K562 (cell line): ENCODE results near the gene HFE. TPM values are rescaled to one million over a fixed set of nuclear protein-coding genes. Genes with fewer than 3 reads are reported as not detected.

Experiments used
- CREB1 ChIP-seq, 2 experiments: sonication (generic) in 1 of 2; formaldehyde crosslinking in 1 of 2; IDR thresholded peaks; 2 replicates each; pipeline versions ENCODE4 v1.6.1 to v1.8.0; 2012 to 2022; ENCODE audit warnings: inconsistent platforms in 1 of 2, mild to moderate bottlenecking in 1 of 2, missing genetic modification reagents in 1 of 2, moderate library complexity in 1 of 2
- CXXC5 ChIP-seq: fragments of 250-450 bp; sonication (Bioruptor Pico); IDR thresholded peaks from 2 replicates; pipeline ENCODE4 v1.8.0; 2022; ENCODE audit warnings: inconsistent platforms, mild to moderate bottlenecking, moderate library complexity
- ELK1 ChIP-seq: sonication (generic); formaldehyde crosslinking; IDR thresholded peaks from 2 replicates; pipeline ENCODE4 v1.8.1; 2022; ENCODE audit warnings: missing genetic modification reagents
- FOSL1 ChIP-seq: fragments of 200-800 bp; sonication (Bioruptor generic); conservative IDR thresholded peaks from 2 replicates; pipeline ENCODE4 v1.6.1; 2016; ENCODE audit warnings: missing genetic modification characterization, missing compliant biosample characterization
- FOXO4 ChIP-seq: fragments of 450-650 bp; formaldehyde crosslinking; IDR thresholded peaks from 2 replicates; pipeline ENCODE4 v1.4.0; 2020; ENCODE audit warnings: mild to moderate bottlenecking, moderate library complexity
- KLF10 ChIP-seq: fragments of 250-450 bp; sonication (Bioruptor Pico); IDR thresholded peaks from 2 replicates; pipeline ENCODE4 v1.6.1; 2021; ENCODE audit warnings: matching md5 sums
- PRMT5 ChIP-seq: sonication (generic); formaldehyde crosslinking; IDR thresholded peaks from 2 replicates; pipeline ENCODE4 v1.5.0; 2020; ENCODE audit warnings: missing genetic modification reagents
- RBM22 ChIP-seq: fragments of 200-400 bp; formaldehyde crosslinking; IDR thresholded peaks from 2 replicates; pipeline ENCODE4 v1.6.1; 2018; ENCODE audit warnings: low read length, low read depth; ENCODE audit not compliant: poor library complexity, severe bottlenecking
- REST ChIP-seq, 2 experiments: fragments of 450-650 bp; formaldehyde crosslinking in 1 of 2; IDR thresholded peaks; 2 replicates each; pipeline versions ENCODE4 v1.4.0 to v1.6.1; 2014 to 2020; ENCODE audit warnings: mild to moderate bottlenecking in 2 of 2, borderline replicate concordance in 1 of 2, low read depth in 1 of 2
- SAP30 ChIP-seq: fragments of 200-600 bp; sonication (generic); IDR thresholded peaks from 2 replicates; pipeline ENCODE4 v1.6.1; 2012; ENCODE audit warnings: borderline replicate concordance, low read depth, mild to moderate bottlenecking, moderate library complexity, low read length, control low read depth, inconsistent platforms; ENCODE audit not compliant: insufficient read depth, poor library complexity, severe bottlenecking
- SNIP1 ChIP-seq: fragments of 450-650 bp; IDR thresholded peaks from 2 replicates; pipeline ENCODE4 v1.7.1; 2017; ENCODE audit warnings: low read depth, mild to moderate bottlenecking
- ZNF274 ChIP-seq: IDR thresholded peaks from 2 replicates; pipeline ENCODE4 v1.6.1; 2011; ENCODE audit warnings: low read depth, mild to moderate bottlenecking, low read length, moderate library complexity, borderline replicate concordance
- ZNF449 ChIP-seq: fragments of 250-450 bp; sonication (Bioruptor Pico); IDR thresholded peaks from 2 replicates; pipeline ENCODE4 v1.8.0; 2022; ENCODE audit warnings: moderate library complexity, mild to moderate bottlenecking, inconsistent platforms
- ZNF507 ChIP-seq: conservative IDR thresholded peaks from 2 replicates; pipeline ENCODE4 v1.6.1; 2017; ENCODE audit warnings: missing genetic modification characterization, missing compliant biosample characterization
- polyA plus RNA-seq, 8 experiments: library from polyadenylated mRNA; depleted of rRNA in 4 of 8; stranded (reverse) in 5 of 8; unstranded in 3 of 8; fragments of >200 nt; fragmentation: Nextera tagmentation in 2 of 8; fragmentation: Illumina TruSeq in 1 of 8; extraction: Ambion mirVana in 2 of 8; extraction: Trizol in 1 of 8; gene quantifications; 2 replicates each; pipeline versions ENCODE4 v1.2.1 to v1.2.3, GENCODE V29; 2011 to 2014; ENCODE audit warnings: inconsistent platforms in 1 of 8, missing spikeins in 1 of 8
- total RNA-seq, 7 experiments: library from RNA; depleted of rRNA in 6 of 7; stranded (reverse); fragments of >200 nt in 6 of 7; fragmentation: Illumina TruSeq in 2 of 7; extraction: Trizol in 2 of 7; gene quantifications; 2 replicates each; pipeline versions ENCODE4 v1.2.1 to v1.2.3, GENCODE V29; 2011 to 2021; ENCODE audit warnings: low replicate concordance in 1 of 7

The HFE gene
- total and polyA plus RNA-seq, 9 of the 15 experiments (the other 6 are each of a cell fraction or from before 2014, with no cell fraction given), result 0.14 to 1.2 (median 0.76) TPM

GRCh38 chr6:26128013-26128771 is 41.0 kb downstream of the HFE start (continued):
- no peak for TF ChIP-seq ELK1
- TF ChIP-seq CXXC5 (CRISPR knock-in tag), result no peak
- TF ChIP-seq SAP30, result no peak
- no peak for TF ChIP-seq REST (IDR thresholded peaks at IDR 0.05; ENCODE audit: borderline replicate concordance)
- TF ChIP-seq REST (CRISPR knock-in tag; IDR thresholded peaks at IDR 0.05; ENCODE audit: low read depth), result no peak
- no peak for TF ChIP-seq KLF10 (CRISPR knock-in tag)
- TF ChIP-seq SNIP1, result no peak
- no peak for TF ChIP-seq ZNF274
- TF ChIP-seq RBM22, result peak; percentile 8
- TF ChIP-seq ZNF507 (tag), result no peak
- no peak for TF ChIP-seq FOXO4
- no peak for TF ChIP-seq CREB1 (IDR thresholded peaks at IDR 0.05)
- no peak for TF ChIP-seq CREB1 (CRISPR knock-in tag; IDR thresholded peaks at IDR 0.05)
- no peak for TF ChIP-seq PRMT5 (CRISPR knock-in tag)
- TF ChIP-seq FOSL1 (tag), result no peak
- TF ChIP-seq ZNF449, result no peak
